GM18526 (cell line): Measurements from ENCODE around the gene MME.

Source experiments
- POLR2A ChIP-seq: IDR thresholded peaks from 3 replicates; pipeline ENCODE4 v1.6.1; 2011; ENCODE audit not compliant: insufficient read length; ENCODE audit errors: extremely low read depth

Gene MME

DNA sequence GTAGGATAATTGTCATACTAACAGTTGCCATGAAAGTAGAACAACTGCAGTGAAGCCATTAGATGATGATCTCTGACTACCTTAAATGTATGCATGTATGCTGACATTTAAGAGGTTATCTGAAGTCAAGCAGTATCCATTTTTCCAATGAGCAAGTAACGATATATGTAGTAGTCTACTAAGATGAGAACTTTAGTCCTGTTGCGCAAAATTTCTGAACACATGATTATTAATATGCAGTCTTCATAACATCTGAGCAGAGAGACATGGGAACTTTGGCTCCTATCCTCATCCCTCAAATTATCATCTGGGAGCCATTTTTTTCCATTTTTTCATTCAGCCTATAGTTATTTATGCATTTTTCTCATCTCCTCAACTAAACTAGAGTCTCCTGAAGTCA is 79.2 kb downstream of the MME start:
- no peak for TF ChIP-seq POLR2A

DNA sequence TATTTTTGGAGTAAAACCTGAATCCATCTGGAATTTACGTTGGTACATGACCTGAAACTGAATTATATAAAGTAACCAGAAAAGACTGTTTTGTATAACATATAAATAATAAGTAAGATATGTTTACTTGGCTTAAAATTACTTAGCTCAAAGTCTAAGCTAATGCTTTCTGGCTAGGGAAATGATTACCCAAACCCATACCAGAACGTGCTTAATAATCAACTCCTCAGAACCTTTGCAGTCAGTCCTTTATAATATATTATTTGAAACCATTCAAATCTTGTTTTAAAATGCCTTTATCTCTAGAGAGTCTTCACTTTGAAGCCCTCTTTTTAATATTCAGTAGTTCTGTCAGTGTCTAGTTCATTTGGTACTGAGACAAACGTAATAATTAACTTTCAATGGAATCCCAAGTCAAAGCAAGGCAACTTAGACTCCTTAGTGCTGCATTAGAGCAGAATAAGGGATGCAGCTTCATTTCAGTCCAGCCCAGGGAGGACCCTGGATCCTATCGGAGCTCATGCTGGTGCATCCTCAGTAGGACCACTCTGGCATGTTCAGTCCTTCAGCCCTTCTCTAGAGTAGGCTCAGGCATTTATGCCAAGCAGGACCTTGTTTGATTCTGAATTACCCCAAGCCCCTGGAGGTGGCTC is 81.6 kb downstream of the MME start:
- no peak for TF ChIP-seq POLR2A

DNA sequence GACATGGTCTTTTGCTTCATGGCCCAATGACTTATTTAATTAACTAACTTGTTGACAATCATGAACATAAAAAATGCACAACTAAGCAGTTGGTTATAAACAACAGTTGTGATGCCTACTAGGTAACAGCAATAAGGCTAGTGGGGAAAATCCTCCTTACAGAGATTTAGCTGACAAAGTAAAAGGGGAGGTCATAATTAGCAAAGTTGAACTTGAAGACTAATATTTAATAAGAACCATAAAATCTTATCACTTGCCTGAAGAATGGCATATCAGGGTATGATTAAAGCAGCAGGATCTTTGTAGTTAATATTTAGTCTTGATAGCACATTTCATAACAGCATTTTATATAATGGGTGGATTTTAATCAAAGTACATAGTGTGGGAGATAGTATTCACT is 84.2 kb downstream of the MME start:
- no peak for TF ChIP-seq POLR2A

DNA sequence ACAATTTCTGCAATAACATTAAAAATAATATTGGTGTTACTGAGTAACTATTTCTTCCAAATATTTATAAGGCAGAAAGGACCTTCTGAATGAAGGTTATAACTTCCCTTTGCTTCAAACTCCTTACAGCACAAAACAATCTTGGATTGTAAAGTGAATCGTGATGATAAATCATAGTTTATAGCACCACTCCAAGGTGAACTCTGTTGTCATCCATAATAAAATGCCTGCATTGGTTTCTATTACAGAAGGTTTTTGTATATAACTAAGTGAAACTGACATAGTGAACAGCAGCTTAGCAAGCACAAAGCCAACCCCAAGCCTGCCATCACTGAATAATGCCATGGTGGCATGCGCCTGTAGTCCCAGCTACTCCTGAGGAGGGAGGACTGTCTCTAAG is 86.3 kb downstream of the MME start:
- no peak for TF ChIP-seq POLR2A

DNA sequence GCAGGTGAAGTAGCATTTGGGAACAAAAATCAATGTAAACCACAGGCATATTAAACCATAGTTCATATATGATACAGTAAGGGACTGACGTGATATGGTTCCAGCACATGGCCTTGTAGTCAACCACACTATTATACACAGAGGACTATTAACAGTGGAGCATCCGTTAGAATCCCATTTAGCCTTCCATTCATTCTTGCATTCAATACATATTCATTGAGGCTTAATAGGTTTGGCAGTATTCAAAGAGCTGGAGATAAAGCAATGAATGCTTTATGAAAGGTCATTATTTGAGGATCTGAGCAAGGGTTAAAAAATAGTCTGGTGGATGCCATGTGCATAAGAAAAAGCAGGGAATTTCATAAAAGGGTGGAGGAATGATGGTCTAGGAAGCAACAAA is 89.1 kb downstream of the MME start:
- TF ChIP-seq POLR2A = no peak

DNA sequence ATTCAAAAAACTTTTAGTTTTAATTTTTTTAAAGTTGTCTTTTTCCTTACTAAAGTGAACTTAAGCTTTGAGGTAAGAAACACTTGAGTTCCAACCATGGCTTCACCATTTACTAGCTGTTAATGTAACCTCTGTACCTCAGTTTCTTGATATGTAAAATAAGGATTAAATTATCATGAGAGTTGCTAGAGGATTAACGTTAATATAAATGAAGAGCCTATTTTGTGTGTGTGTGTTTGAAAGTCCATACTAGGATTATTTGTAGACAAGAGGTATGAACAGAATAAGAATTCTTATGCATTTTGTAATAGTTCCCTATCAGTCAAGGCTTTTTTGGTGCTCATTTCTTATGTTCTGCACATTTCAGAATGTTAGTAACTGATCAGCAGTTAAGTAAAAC is 93.7 kb downstream of the MME start:
- no peak for TF ChIP-seq POLR2A

DNA sequence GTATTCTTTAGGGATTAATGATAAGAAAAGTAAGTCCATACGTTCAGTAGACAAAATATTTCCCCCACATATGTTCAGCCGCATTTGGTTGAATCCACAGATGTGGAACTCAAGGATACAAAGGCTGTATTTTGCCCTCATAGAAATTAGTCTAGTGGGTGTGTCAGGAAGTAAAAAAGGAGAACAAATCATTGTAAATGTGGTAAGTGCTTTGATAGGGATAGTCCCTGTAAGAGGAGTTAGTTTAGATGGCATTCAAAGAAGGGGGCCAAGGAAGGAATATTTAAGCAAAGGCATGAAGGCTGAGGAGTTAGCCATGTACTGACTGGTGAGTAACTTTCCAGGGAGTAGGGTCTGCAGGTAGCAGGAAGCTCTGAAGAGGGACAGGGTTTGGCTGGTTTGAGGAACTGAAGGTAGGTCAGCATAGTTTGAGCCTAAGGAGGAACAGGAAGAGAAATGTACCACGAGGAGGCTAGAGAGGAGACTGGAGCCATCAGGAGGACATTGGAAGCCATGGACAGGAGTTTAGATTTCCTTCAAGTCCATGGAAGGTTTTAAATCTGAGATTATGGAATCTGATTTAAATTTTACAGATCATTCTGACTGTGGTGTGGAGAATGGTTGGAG is 98.8 kb downstream of the MME start:
- no peak for TF ChIP-seq POLR2A

DNA sequence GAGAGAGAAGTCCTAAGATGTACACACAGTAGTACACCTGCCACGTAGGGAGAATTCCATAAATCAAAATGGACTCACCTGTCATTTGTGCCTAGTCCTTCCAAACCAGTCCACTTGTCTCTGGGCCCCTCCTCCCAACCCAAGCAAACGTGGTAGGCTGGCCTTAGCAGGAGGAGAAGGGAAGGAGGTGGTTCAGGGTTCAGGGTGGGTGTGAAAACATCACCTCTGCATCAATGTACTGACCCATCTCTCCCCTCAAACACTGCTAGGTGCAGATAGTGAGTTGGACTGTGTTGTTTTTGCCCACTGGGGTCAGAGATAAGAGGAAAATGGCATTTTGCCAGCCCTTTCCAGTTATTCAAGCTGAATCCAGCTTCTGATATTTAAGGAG is 99.3 kb downstream of the MME start:
- TF ChIP-seq POLR2A = no peak

DNA sequence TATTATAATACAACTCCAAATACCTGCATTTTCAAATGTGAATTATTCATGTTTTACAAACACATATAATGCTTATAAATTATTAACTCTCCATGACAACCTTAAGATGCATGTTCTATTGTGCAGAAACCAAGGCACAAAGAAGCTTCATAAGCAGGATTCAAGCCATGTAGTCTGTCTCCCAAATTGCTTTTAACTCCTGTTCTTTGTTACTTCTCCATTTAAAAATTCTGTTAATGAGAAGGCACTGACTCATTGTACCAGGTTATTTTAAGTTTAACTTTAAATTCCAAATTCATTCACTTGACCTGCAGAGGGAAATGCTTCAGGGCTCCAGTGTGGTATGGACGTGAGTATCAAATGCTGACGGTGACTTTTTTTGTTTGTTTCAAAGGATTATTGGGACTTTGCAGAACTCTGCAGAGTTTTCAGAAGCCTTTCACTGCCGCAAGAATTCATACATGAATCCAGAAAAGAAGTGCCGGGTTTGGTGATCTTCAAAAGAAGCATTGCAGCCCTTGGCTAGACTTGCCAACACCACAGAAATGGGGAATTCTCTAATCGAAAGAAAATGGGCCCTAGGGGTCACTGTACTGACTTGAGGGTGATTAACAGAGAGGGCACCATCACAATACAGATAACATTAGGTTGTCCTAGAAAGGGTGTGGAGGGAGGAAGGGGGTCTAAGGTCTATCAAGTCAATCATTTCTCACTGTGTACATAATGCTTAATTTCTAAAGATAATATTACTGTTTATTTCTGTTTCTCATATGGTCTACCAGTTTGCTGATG is 100.0 kb downstream of the MME start:
- no peak for TF ChIP-seq POLR2A

DNA sequence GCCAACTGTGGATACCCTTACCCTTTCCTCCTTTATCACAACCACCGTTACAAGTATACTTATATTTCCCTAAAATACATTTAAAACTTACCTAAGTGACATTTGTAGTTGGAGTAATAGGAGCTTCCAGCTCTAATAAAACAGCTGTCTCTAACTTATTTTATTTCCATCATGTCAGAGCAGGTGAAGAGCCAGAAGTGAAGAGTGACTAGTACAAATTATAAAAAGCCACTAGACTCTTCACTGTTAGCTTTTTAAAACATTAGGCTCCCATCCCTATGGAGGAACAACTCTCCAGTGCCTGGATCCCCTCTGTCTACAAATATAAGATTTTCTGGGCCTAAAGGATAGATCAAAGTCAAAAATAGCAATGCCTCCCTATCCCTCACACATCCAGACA is 102.3 kb downstream of the MME start:
- no peak for TF ChIP-seq POLR2A

DNA sequence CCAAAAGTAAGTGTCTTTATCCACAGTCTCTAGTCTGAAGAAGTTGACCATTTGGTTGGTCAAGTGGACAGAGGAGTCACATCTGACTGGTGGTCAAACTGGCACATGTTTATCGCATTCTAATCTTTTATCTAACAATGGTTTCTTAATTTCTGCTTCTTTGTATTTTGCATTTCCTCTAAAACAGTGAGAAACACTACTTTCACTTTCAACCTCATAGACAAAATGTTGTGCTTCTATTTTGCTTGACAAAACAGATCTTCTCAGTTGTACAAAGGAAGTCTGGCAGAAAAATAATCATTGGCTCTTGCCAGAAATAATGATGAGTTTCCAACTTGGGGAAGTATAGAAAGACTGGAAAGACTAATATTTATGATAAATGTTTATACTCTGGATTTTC is 103.9 kb downstream of the MME start:
- no peak for TF ChIP-seq POLR2A

DNA sequence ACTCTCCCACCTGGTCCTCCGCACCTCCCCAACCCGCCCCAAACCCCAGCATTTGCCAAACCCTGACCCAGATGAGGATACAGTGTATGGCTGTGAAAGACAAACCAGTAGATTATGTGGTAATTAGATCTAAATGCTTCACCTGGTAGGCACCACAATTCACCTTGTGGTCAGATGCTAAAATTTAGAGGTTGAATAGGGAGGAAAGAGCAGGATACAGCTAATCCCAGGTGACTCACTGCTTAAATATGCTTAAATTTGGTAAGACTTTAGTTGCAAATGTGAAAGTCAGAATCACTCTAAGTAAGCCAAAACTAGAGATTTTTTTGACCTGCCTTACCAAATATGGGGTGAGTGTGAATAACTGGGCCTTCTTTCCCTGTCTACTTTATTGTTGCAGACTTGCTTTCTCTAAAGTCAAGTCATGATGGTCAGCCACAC is 105.5 kb downstream of the MME start:
- TF ChIP-seq POLR2A = no peak

DNA sequence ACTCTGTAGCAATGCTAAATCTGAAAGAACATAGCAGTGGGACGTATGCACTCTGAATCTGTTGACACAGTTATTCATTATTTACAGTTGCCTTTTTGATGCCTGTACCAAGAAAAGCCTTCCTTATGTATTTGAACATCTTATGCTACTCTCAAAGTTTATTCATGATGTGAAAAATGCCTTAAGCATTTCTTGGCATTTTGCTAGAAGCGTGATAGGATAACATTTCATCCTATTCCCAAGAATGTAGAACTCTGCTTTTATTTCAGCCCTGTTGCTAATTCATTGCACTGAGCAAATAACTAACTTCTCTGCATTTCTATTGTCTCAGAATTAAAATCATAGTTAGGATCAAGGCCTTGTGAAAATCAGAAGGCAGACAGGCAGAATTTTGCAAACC is 107.9 kb downstream of the MME start:
- no peak for TF ChIP-seq POLR2A

DNA sequence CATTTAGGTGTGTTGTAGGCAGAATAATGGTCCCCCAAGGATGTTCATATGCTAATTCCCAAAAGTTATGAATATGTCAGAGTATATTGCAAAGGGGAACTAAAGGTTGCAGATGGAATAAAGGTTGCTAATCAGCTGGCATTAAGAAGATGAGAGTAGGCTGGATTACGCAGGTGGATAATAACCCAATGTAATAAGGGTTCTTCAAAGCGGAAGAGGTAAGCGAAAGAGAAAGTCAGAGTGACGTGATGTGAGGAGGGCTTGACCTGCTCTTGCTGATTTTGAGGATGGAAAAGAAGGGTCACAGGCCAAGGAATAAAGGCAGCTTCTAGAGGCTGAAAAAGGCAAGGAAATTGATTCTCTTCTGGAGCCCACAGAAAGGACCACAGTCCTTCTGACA is 109.4 kb downstream of the MME start:
- no peak for TF ChIP-seq POLR2A

DNA sequence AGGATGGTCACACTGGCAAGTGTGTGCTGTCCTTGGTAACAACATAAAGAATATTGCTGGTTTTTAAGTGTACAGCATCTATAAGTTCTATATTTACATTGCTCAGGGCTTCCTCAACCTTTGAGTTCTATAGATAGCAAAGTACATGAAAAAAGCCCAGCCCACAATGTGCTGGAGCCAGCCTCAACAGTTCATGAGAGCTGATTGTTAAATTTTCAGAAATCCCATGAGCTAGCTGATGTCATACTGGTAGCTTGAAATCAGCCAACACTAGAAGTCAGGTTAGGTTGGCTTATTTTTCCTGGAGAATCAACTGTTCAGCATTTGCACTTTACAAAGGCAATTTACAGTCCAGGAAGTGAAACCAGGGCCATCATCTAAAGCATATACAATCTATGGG is 110.6 kb downstream of the MME start:
- TF ChIP-seq POLR2A = no peak
